ENCODE results near the gene JAG2.

The JAG2 gene
- 0.46 to 2.9 (median 1.6) reads per million in 4 donors for total RNA-seq

- peak in 4 of 5 donors; percentile 24 to 47 (median 40) for DNase-seq
Measured at GRCh38 chr14:105168496-105168978, at the start of gene JAG2. Gene JAG2 (minus strand): TSS chr14:105168776. CDS start chr14:105168420, 356 bp downstream.

GRCh38 chr14:105217774-105218173, 49.2 kb upstream of the JAG2 start:
- no peak for DNase-seq

- no peak for DNase-seq
Measured at GRCh38 chr14:105216490-105217247, 48.1 kb upstream of the JAG2 start.

- DNase-seq, result no peak
Measured at GRCh38 chr14:105215602-105216001, 47.0 kb upstream of the JAG2 start.

GRCh38 chr14:105214324-105214915, 45.8 kb upstream of the JAG2 start:
- no peak for DNase-seq

GRCh38 chr14:105213361-105213760, 44.8 kb upstream of the JAG2 start:
- no peak for DNase-seq

- DNase-seq, result no peak
Measured at GRCh38 chr14:105212541-105213300, 44.1 kb upstream of the JAG2 start.

- no peak for DNase-seq
Measured at GRCh38 chr14:105211758-105212089, 43.1 kb upstream of the JAG2 start.

GRCh38 chr14:105211086-105211757, 42.6 kb upstream of the JAG2 start:
- no peak for DNase-seq

GRCh38 chr14:105210266-105211025, 41.9 kb upstream of the JAG2 start:
- DNase-seq, result no peak

GRCh38 chr14:105209646-105210045, 41.1 kb upstream of the JAG2 start:
- DNase-seq, result no peak

- DNase-seq, result no peak
Measured at GRCh38 chr14:105209091-105209490, 40.5 kb upstream of the JAG2 start.

- DNase-seq, result no peak
Measured at GRCh38 chr14:105208738-105209075, 40.1 kb upstream of the JAG2 start.

- DNase-seq, result no peak
Measured at GRCh38 chr14:105207996-105208737, 39.6 kb upstream of the JAG2 start.

GRCh38 chr14:105207460-105207901, 38.9 kb upstream of the JAG2 start:
- DNase-seq, result no peak

GRCh38 chr14:105206873-105207272, 38.3 kb upstream of the JAG2 start:
- DNase-seq, result no peak

- no peak for DNase-seq
Measured at GRCh38 chr14:105205673-105206208, 37.2 kb upstream of the JAG2 start.

GRCh38 chr14:105204931-105205672, 36.5 kb upstream of the JAG2 start:
- no peak for DNase-seq

GRCh38 chr14:105204206-105204930, 35.8 kb upstream of the JAG2 start:
- no peak for DNase-seq

GRCh38 chr14:105203701-105204100, 35.1 kb upstream of the JAG2 start:
- no peak for DNase-seq
